NCI-H2107 (cell line): Measurements from ENCODE around the gene GALNTL6.

Experiments used
- DNase-seq: peaks from one replicate; lab custom pipeline; 2025; lab: John Stamatoyannopoulos, UW

GALNTL6 gene

GRCh38 chr4:172007889-172008288 lies 194.7 kb downstream of the GALNTL6 start:
- no peak for DNase-seq

GRCh38 chr4:172009446-172010230 lies 196.4 kb downstream of the GALNTL6 start:
- no peak for DNase-seq

- no peak for DNase-seq
Measured at GRCh38 chr4:172011196-172011595, 198.0 kb downstream of the GALNTL6 start.

GRCh38 chr4:172018358-172018757 lies 205.2 kb downstream of the GALNTL6 start:
- no peak for DNase-seq

GRCh38 chr4:172035562-172035961 lies 222.4 kb downstream of the GALNTL6 start:
- no peak for DNase-seq

- no peak for DNase-seq
Measured at GRCh38 chr4:172040766-172041165, 227.6 kb downstream of the GALNTL6 start.

- peak; percentile 8 for DNase-seq
Measured at GRCh38 chr4:172042714-172043114, 229.5 kb downstream of the GALNTL6 start.

DNA sequence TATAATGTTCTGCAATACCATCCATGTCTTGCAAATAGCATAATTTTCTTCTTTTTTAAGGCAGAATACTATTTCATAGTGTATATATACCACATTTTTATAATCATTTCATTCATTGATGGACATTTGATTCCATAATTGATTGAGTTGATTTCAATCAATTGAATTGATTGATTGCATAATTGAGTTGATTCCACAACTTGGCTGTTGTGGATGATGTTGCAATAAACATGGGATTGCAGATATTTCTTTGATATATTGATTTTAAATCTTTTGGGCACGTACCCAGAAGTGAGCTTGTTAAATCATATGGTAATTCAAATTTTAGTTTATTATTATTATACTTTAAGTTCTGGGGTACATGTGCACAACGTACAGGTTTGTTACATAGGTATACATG lies 232.8 kb downstream of the GALNTL6 start:
- no peak for DNase-seq

- no peak for DNase-seq
Measured at GRCh38 chr4:172048666-172049065, 235.5 kb downstream of the GALNTL6 start.

DNA sequence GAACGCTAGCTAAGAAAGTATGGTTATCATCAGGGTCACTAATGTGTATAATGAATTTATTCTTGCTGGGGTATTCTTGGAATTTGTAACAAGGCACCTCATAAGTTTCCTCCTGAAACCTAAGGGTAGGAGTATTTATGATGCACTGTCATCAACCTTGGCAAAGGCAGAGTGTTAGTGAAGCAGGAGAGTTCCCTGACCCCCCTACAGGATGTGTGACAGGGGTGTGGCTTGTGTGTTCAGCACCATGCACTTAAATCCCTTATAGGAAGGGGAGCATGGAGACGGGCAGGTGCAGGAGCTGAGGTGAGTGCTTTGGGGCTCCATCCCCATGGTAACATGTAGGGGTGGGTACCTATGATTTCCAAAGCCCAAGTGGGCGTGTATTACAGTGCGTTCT lies 237.7 kb downstream of the GALNTL6 start:
- no peak for DNase-seq

DNA sequence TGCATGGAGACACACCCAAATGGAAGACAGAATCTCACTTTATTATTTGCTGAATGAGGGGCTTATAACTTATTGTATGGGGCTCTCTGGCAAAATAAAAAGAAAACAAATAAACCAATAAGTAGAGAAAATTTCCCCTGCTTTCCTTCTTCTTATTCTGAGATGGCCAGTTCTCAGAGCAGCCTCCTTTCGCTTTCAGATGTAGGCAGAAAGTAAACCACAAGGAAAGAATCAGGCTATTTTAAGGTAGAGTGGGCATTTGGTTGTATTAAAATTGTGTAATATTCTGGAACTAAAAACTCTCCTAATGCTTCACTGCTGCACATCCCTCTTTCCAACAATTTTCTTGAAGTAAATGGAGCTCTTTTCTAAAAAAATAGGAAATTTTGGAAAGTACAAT lies 241.8 kb downstream of the GALNTL6 start:
- DNase-seq = no peak

GRCh38 chr4:172055498-172055897 lies 242.3 kb downstream of the GALNTL6 start:
- no peak for DNase-seq

GRCh38 chr4:172061204-172061603 lies 248.0 kb downstream of the GALNTL6 start:
- DNase-seq = no peak

GRCh38 chr4:172068506-172068905 lies 255.3 kb downstream of the GALNTL6 start:
- DNase-seq = no peak

GRCh38 chr4:172073590-172073989 lies 260.4 kb downstream of the GALNTL6 start:
- DNase-seq = no peak

GRCh38 chr4:172083272-172083671 lies 270.1 kb downstream of the GALNTL6 start:
- DNase-seq = no peak

DNA sequence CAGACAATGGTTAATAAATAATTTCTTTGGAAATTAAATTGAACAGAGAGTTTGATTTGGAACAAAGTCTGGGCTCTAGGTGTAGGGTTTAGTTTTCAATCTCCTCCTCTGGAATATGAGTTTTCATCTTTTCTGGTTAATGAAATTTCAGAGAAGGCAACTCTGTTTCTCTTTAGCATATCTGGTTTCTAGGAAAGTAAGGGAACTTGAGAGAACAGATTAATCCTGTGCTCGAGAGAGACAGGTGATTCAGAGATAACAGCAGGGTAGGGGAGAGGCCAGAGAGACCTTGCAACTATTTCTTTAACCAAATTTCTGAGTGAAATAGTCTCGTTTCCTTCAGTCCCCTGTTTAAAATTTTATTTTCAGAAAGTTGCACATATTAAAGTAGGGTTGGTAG lies 275.4 kb downstream of the GALNTL6 start:
- no peak for DNase-seq

- DNase-seq = no peak
Measured at GRCh38 chr4:172095161-172095560, 282.0 kb downstream of the GALNTL6 start.

- DNase-seq = no peak
Measured at GRCh38 chr4:172096786-172097185, 283.6 kb downstream of the GALNTL6 start.

DNA sequence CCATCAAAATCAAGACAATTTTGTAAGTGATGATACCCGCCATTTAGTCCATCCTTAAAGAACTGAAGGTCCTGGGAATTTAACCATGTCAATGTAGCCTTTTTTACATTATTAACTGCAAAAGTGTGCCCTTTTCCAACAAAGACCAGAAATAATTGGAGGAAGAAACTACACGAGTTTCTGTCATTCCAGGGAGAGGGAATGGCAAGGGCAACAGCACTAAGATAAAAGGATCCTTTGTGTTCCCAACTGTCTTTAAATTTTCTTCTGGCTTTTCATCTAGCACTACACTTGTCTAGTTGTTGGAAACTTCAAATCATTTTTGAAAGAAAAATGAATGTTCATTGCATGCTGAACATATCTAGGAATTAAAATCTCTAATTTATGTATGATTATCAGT lies 286.2 kb downstream of the GALNTL6 start:
- no peak for DNase-seq

DNA sequence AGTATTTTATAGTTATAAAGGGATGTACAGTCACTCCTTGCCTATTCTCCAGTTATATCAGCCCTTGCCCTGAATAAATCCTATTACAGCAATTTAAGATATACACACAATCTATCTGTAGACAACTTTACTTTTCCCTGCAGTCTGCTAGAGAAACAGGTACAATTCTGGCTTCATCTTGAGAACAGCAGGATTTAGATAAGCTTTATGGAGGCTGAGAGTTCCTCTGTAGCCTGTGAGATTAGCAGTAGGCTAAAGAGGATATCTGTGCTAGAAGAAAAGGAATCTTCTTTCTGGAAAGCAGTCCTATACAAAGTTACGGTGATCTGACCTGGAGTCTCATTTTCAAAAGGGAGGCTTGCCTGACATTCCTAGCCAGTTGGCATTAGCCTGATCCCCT lies 290.3 kb downstream of the GALNTL6 start:
- DNase-seq = no peak

GRCh38 chr4:172104539-172104938 lies 291.3 kb downstream of the GALNTL6 start:
- no peak for DNase-seq

DNA sequence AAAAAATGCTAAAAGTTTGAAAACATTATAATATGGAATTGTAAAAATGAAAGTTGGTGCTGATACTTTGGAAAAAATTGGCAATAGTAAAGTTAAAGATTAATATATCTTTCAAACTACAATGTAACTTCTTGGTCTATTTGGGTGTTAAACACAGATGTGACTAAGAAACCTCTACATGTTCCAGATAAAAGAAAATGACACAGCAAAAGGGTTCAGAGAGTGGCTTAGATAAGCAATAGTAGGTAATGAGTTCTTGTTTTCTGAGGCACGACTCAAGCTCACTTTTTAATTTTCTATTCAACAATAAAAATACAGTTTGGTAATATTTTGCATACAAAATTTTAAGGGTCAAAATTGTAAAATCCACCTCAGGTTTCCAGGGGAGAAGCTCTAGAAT lies 292.7 kb downstream of the GALNTL6 start:
- no peak for DNase-seq

DNA sequence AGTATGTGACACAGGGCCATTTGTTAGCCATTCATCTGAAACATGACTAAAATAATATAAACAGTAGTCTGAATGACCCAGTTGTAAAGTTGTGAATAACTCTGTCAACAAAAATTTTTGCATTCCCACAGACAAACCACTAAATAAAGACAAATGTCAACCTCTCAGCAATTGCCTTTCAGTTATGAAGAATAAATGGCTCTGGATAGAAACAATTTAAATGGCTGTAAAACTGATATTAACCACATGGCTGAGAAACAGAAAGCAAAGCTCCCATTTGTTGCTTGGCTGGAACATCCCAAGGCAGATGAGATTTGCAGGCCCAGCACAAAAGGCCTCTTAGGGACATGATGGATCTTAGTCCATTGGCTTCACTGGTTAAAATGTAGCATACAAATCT lies 296.3 kb downstream of the GALNTL6 start:
- DNase-seq = no peak
